ENCODE results near the gene ST3GAL4. TPM values are rescaled to one million over a fixed set of nuclear protein-coding genes. Genes with fewer than 3 reads are reported as not detected.

Gene ST3GAL4
- total RNA-seq, 1 experiment from 2014 or later, result 17.3 TPM

GRCh38 chr11:126317432-126317755 is 38.1 kb upstream of the ST3GAL4 start:
- Mint-ChIP-seq H3K27ac (no peak overlapping the region), H3K27me3 (ENCODE audit: low read depth) (no peaks in the 10 kb centered on the region), H3K36me3 (peaks cover 23% of the 10 kb centered on the region), H3K4me1 (no peaks in the 10 kb centered on the region), H3K9me3 (peaks cover 5% of the 10 kb centered on the region; the same call in 1 of the 2 replicates), H3K4me3 (no peak overlapping the region)
- CTCF ChIA-PET, result no interaction called here
- DNase-seq (ENCODE audit: low spot score) (no peak), ATAC-seq (no peak)
- POLR2A ChIA-PET, result no interaction called here
- TF ChIP-seq MXD4 (CRISPR knock-in tag; IDR thresholded peaks at IDR 0.05; ENCODE audit: borderline replicate concordance) (no peak), MLX (CRISPR knock-in tag; IDR thresholded peaks at IDR 0.05) (no peak), TEAD1 (CRISPR knock-in tag; IDR thresholded peaks at IDR 0.05) (no peak), NFE2L1 (CRISPR knock-in tag; IDR thresholded peaks at IDR 0.05) (no peak), ATF1 (CRISPR knock-in tag; IDR thresholded peaks at IDR 0.05) (no peak), ZNF232 (CRISPR knock-in tag; IDR thresholded peaks at IDR 0.05) (no peak), NR2C2 (CRISPR knock-in tag; IDR thresholded peaks at IDR 0.05) (no peak), IRF2 (CRISPR knock-in tag; IDR thresholded peaks at IDR 0.05; ENCODE audit: borderline replicate concordance, low read depth) (no peak), ERG (CRISPR knock-in tag; IDR thresholded peaks at IDR 0.05) (no peak), OVOL2 (CRISPR knock-in tag; IDR thresholded peaks at IDR 0.05; ENCODE audit: borderline replicate concordance) (no peak)
- TF ChIP-seq, protein P1, sequence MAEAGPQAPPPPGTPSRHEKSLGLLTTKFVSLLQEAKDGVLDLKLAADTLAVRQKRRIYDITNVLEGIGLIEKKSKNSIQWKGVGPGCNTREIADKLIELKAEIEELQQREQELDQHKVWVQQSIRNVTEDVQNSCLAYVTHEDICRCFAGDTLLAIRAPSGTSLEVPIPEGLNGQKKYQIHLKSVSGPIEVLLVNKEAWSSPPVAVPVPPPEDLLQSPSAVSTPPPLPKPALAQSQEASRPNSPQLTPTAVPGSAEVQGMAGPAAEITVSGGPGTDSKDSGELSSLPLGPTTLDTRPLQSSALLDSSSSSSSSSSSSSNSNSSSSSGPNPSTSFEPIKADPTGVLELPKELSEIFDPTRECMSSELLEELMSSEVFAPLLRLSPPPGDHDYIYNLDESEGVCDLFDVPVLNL (CRISPR knock-in tag; IDR thresholded peaks at IDR 0.05; ENCODE audit: borderline replicate concordance, low read depth), result no peak
- TF ChIP-seq, protein P2, sequence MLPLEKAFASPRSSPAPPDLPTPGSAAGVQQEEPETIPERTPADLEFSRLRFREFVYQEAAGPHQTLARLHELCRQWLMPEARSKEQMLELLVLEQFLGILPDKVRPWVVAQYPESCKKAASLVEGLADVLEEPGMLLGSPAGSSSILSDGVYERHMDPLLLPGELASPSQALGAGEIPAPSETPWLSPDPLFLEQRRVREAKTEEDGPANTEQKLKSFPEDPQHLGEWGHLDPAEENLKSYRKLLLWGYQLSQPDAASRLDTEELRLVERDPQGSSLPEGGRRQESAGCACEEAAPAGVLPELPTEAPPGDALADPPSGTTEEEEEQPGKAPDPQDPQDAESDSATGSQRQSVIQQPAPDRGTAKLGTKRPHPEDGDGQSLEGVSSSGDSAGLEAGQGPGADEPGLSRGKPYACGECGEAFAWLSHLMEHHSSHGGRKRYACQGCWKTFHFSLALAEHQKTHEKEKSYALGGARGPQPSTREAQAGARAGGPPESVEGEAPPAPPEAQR (CRISPR knock-in tag; IDR thresholded peaks at IDR 0.05), result no peak
- TF ChIP-seq, protein P3, sequence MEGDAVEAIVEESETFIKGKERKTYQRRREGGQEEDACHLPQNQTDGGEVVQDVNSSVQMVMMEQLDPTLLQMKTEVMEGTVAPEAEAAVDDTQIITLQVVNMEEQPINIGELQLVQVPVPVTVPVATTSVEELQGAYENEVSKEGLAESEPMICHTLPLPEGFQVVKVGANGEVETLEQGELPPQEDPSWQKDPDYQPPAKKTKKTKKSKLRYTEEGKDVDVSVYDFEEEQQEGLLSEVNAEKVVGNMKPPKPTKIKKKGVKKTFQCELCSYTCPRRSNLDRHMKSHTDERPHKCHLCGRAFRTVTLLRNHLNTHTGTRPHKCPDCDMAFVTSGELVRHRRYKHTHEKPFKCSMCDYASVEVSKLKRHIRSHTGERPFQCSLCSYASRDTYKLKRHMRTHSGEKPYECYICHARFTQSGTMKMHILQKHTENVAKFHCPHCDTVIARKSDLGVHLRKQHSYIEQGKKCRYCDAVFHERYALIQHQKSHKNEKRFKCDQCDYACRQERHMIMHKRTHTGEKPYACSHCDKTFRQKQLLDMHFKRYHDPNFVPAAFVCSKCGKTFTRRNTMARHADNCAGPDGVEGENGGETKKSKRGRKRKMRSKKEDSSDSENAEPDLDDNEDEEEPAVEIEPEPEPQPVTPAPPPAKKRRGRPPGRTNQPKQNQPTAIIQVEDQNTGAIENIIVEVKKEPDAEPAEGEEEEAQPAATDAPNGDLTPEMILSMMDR (IDR thresholded peaks at IDR 0.05), result no peak
- TF ChIP-seq, protein P4, sequence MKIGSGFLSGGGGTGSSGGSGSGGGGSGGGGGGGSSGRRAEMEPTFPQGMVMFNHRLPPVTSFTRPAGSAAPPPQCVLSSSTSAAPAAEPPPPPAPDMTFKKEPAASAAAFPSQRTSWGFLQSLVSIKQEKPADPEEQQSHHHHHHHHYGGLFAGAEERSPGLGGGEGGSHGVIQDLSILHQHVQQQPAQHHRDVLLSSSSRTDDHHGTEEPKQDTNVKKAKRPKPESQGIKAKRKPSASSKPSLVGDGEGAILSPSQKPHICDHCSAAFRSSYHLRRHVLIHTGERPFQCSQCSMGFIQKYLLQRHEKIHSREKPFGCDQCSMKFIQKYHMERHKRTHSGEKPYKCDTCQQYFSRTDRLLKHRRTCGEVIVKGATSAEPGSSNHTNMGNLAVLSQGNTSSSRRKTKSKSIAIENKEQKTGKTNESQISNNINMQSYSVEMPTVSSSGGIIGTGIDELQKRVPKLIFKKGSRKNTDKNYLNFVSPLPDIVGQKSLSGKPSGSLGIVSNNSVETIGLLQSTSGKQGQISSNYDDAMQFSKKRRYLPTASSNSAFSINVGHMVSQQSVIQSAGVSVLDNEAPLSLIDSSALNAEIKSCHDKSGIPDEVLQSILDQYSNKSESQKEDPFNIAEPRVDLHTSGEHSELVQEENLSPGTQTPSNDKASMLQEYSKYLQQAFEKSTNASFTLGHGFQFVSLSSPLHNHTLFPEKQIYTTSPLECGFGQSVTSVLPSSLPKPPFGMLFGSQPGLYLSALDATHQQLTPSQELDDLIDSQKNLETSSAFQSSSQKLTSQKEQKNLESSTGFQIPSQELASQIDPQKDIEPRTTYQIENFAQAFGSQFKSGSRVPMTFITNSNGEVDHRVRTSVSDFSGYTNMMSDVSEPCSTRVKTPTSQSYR (CRISPR knock-in tag; IDR thresholded peaks at IDR 0.05), result no peak

- no peak for DNase-seq (ENCODE audit: low spot score)
- ATAC-seq, result no peak
- Mint-ChIP-seq H3K9me3 (peaks cover 5% of the 10 kb centered on the region; the same call in 1 of the 2 replicates), H3K4me3 (no peak overlapping the region), H3K4me1 (no peaks in the 10 kb centered on the region), H3K36me3 (peaks cover 23% of the 10 kb centered on the region), H3K27me3 (ENCODE audit: low read depth) (no peaks in the 10 kb centered on the region), H3K27ac (peak overlapping the region; percentile 55)
- ChIA-PET CTCF (interaction anchor here (1.0 kb wide), 1 partner anchor 35 kb away, joined by 3 read pairs; no protein-coding TSS in a partner anchor), POLR2A (no interaction called here)
- TF ChIP-seq, protein P1 (CRISPR knock-in tag; IDR thresholded peaks at IDR 0.05; ENCODE audit: borderline replicate concordance, low read depth), result no peak
- TF ChIP-seq, protein P4 (CRISPR knock-in tag; IDR thresholded peaks at IDR 0.05), result no peak
These were observed 37.5 kb upstream of the ST3GAL4 start for GRCh38 chr11:126317756-126318573.
